CD14-positive monocyte (primary cell): ENCODE results near the gene NRK. TPM values are rescaled to one million over a fixed set of nuclear protein-coding genes. Genes with fewer than 3 reads are reported as not detected.
A peak's percentile ranks its signal among the peaks of the same experiment; 100 is the strongest.

Experiments used
- DNase-seq, 3 donors: peaks; one replicate each; pipeline ENCODE4 v3.0.0-alpha.2; 2011 to 2022
- H2AFZ ChIP-seq: 2 replicates; pipeline ENCODE4 v1.6.0; 2012; ENCODE audit warnings: mild to moderate bottlenecking, low read depth, low read length, inconsistent platforms; ENCODE audit not compliant: insufficient read depth, poor library complexity, severe bottlenecking
- H3K27ac ChIP-seq, 2 donors: 1 replicate in 1 of 2; 2 replicates in 1 of 2; pipeline ENCODE4 v1.5.1; 2012 to 2013; ENCODE audit warnings: low read length in 2 of 2, control low read depth in 1 of 2, inconsistent platforms in 1 of 2, low read depth in 1 of 2, mild to moderate bottlenecking in 1 of 2
- H3K27me3 ChIP-seq, 2 donors: one replicate each; pipeline versions ENCODE4 v1.6.0 to v1.6.1; 2011 to 2013; ENCODE audit warnings: low read length in 2 of 2; ENCODE audit not compliant: control insufficient read depth in 2 of 2, insufficient read depth in 2 of 2
- H3K36me3 ChIP-seq, 2 donors: replicated peaks in 1 of 2; 1 replicate in 1 of 2; 2 replicates in 1 of 2; pipeline versions ENCODE4 v1.5.1 to v1.6.1; 2012 to 2013; ENCODE audit warnings: low read length in 2 of 2, control low read depth in 1 of 2, inconsistent platforms in 1 of 2, mild to moderate bottlenecking in 1 of 2; ENCODE audit not compliant: insufficient read depth in 2 of 2, control insufficient read depth in 1 of 2
- H3K4me1 ChIP-seq, 2 donors: 1 replicate in 1 of 2; 2 replicates in 1 of 2; pipeline versions ENCODE4 v1.5.1 to v1.6.1; 2012 to 2013; ENCODE audit warnings: low read length in 2 of 2, control low read depth in 1 of 2, inconsistent platforms in 1 of 2, mild to moderate bottlenecking in 1 of 2, moderate library complexity in 1 of 2; ENCODE audit not compliant: insufficient read depth in 2 of 2, control insufficient read depth in 1 of 2
- H3K4me2 ChIP-seq: replicated peaks from 2 replicates; pipeline ENCODE3; 2012; ENCODE audit warnings: low read length, moderate library complexity, mild to moderate bottlenecking; ENCODE audit not compliant: poor library complexity, severe bottlenecking; ENCODE audit errors: extremely low read depth
- H3K4me3 ChIP-seq, 3 experiments: fragments of 200-600 bp in 1 of 3; sonication (generic) in 1 of 3; replicated peaks in 1 of 3; 1 replicate in 2 of 3; 2 replicates in 1 of 3; pipeline ENCODE4 v1.5.1; 2011 to 2013; ENCODE audit warnings: low read length in 3 of 3, mild to moderate bottlenecking in 3 of 3, control low read depth in 2 of 3, low read depth in 2 of 3, inconsistent platforms in 1 of 3, moderate library complexity in 1 of 3
- H3K79me2 ChIP-seq: 2 replicates; pipeline ENCODE4 v1.6.0; 2012; ENCODE audit warnings: mild to moderate bottlenecking, control low read depth, inconsistent platforms, low read length, moderate library complexity; ENCODE audit not compliant: insufficient read depth
- H3K9ac ChIP-seq: 2 replicates; pipeline ENCODE4 v1.6.0; 2017; ENCODE audit warnings: low read length, mild to moderate bottlenecking; ENCODE audit not compliant: insufficient read depth, poor library complexity, severe bottlenecking
- H3K9me3 ChIP-seq, 2 donors: replicated peaks in 1 of 2; 1 replicate in 1 of 2; 2 replicates in 1 of 2; pipeline versions ENCODE4 v1.5.1 to v1.6.1; 2012 to 2013; ENCODE audit warnings: low read length in 2 of 2, control low read depth in 1 of 2; ENCODE audit not compliant: control insufficient read depth in 1 of 2, insufficient read depth in 1 of 2
- H4K20me1 ChIP-seq: 2 replicates; pipeline ENCODE4 v1.6.0; 2012; ENCODE audit warnings: mild to moderate bottlenecking, low read length, control low read depth, moderate library complexity; ENCODE audit not compliant: insufficient read depth
- H3K27ac Mint-ChIP-seq, 7 donors: one replicate each; pipeline ENCODE4 v1.8.0; 2020; ENCODE audit warnings: mild to moderate bottlenecking in 7 of 7, mixed read lengths in 7 of 7, moderate library complexity in 6 of 7, inconsistent platforms in 2 of 7
- H3K27me3 Mint-ChIP-seq, 3 donors: one replicate each; pipeline ENCODE4 v1.8.0; 2021 to 2022; ENCODE audit warnings: low read depth in 3 of 3, mild to moderate bottlenecking in 3 of 3, mixed read lengths in 3 of 3, moderate library complexity in 3 of 3, inconsistent platforms in 1 of 3
- H3K36me3 Mint-ChIP-seq, 2 donors: one replicate each; pipeline ENCODE4 v1.8.0; 2020; ENCODE audit warnings: mixed read lengths in 2 of 2, inconsistent platforms in 1 of 2, mild to moderate bottlenecking in 1 of 2
- H3K4me1 Mint-ChIP-seq: one replicate; pipeline ENCODE4 v1.8.0; 2020; ENCODE audit warnings: mild to moderate bottlenecking, mixed read lengths
- H3K4me3 Mint-ChIP-seq, 2 donors: one replicate each; pipeline ENCODE4 v1.8.0; 2020; ENCODE audit warnings: mild to moderate bottlenecking in 2 of 2, mixed read lengths in 2 of 2, moderate library complexity in 1 of 2
- H3K9me3 Mint-ChIP-seq, 7 donors: one replicate each; pipeline ENCODE4 v1.8.0; 2020 to 2022; ENCODE audit warnings: mixed read lengths in 7 of 7, mild to moderate bottlenecking in 6 of 7, moderate library complexity in 6 of 7, inconsistent platforms in 2 of 7
- WGBS: methylation state at CpG from one replicate; pipeline ENCODE4 v1.1.5; 2013; ENCODE audit warnings: missing lambda C conversion rate; ENCODE audit not compliant: insufficient coverage; 5-methylcytosine and 5-hydroxymethylcytosine counted together
- intact Hi-C, 2 donors: fragments of 100-400 bp; cut with micrococcal nuclease; formaldehyde crosslinking; loops; one replicate each; pipeline versions ENCODE4 v1.15.0 to v1.15.1; 2023
- polyA plus RNA-seq, 3 donors: library from polyadenylated mRNA; depleted of rRNA in 1 of 3; unstranded in 2 of 3; stranded (reverse) in 1 of 3; fragments of 300-500 nt in 2 of 3; fragments of >200 nt in 1 of 3; fragmentation: Illumina TruSeq in 2 of 3; gene quantifications; 1 replicate in 2 of 3; 2 replicates in 1 of 3; pipeline ENCODE4 v1.2.3, GENCODE V29; 2012 to 2021
- TF ChIP-seq, protein P1 (sequence below): fragments of 200-600 bp; IDR thresholded peaks from one replicate; pipeline ENCODE4 v1.8.0; 2022; ENCODE audit warnings: antibody characterized with exemption, mild to moderate bottlenecking

Gene NRK
- polyA plus RNA-seq, 3 donors = not detected

DNA sequence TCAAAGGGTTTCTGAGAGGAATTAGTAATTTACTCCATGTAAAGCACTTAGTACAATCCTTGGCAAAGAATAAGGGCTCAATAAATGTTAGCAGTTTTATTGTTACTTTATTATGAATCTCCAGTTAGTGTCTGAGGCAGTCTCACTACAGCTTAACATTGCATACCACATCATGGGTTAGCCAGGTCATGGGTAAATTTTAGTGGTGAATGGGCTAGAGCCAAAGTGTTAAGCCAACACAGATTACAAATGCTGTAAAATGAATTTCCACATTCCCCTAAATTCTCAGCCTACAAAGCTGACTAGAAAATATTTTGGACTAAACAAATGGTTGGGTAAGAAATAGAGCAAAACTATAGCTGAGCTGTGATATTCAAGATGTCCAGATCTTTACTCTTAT, 72.4 kb downstream of the NRK start:
- intact Hi-C loops = no loop called here

DNA sequence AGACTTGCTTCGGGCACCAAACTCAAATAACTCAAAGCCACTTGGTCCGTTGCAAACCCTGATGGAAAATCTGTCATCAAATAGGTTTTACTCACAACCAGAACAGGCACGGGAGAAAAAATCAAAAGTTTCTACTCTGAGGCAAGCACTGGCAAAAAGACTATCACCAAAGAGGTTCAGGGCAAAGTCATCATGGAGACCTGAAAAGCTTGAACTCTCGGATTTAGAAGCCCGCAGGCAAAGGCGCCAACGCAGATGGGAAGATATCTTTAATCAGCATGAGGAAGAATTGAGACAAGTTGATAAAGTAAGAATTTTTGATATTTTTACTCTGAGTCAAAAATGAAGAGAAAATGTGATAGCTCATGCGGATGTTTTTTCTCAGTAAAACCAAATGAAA, 87.2 kb downstream of the NRK start:
- Mint-ChIP-seq H3K27me3 (peaks cover 0 to 2% (median 0%) of the 10 kb centered on the region in 3 donors), H3K9me3 (peaks cover 0 to 3% (median 0%) of the 10 kb centered on the region in 7 donors), H3K27ac (peak overlapping the region in 1 of 7 donors; percentile 18), H3K4me1 (no peaks in the 10 kb centered on the region), H3K4me3 (no peak overlapping the region), H3K36me3 (no peaks in the 10 kb centered on the region)
- no peaks in the 10 kb centered on the region for H3K36me3 ChIP-seq
- no peak overlapping the region for H3K27ac ChIP-seq
- no peaks in the 10 kb centered on the region for H3K9me3 ChIP-seq
- no peaks in the 10 kb centered on the region for H4K20me1 ChIP-seq
- H3K9ac ChIP-seq = no peak overlapping the region
- H3K79me2 ChIP-seq = no peaks in the 10 kb centered on the region
- H3K4me3 ChIP-seq = no peak overlapping the region
- H3K4me1 ChIP-seq = no peaks in the 10 kb centered on the region
- no peaks in the 10 kb centered on the region for H3K27me3 ChIP-seq
- DNase-seq = no peak
- H2AFZ ChIP-seq = no peak overlapping the region
- TF ChIP-seq, protein P1, sequence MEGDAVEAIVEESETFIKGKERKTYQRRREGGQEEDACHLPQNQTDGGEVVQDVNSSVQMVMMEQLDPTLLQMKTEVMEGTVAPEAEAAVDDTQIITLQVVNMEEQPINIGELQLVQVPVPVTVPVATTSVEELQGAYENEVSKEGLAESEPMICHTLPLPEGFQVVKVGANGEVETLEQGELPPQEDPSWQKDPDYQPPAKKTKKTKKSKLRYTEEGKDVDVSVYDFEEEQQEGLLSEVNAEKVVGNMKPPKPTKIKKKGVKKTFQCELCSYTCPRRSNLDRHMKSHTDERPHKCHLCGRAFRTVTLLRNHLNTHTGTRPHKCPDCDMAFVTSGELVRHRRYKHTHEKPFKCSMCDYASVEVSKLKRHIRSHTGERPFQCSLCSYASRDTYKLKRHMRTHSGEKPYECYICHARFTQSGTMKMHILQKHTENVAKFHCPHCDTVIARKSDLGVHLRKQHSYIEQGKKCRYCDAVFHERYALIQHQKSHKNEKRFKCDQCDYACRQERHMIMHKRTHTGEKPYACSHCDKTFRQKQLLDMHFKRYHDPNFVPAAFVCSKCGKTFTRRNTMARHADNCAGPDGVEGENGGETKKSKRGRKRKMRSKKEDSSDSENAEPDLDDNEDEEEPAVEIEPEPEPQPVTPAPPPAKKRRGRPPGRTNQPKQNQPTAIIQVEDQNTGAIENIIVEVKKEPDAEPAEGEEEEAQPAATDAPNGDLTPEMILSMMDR = no peak
- no peak overlapping the region for H3K4me2 ChIP-seq
- intact Hi-C loops = no loop called here
- 100% methylated on average over 1 of the region's 8 CpGs for WGBS

More for the DNA sequence above, 72.4 kb downstream of the NRK start:
- H3K4me1 Mint-ChIP-seq = no peaks in the 10 kb centered on the region
- TF ChIP-seq, protein P1 = no peak
- no peak overlapping the region for H3K4me3 Mint-ChIP-seq
- H3K27ac Mint-ChIP-seq = no peak overlapping the region
- H3K27me3 Mint-ChIP-seq = peaks cover 0 to 3% (median 0%) of the 10 kb centered on the region in 3 donors
- Histone ChIP-seq H3K36me3 (no peaks in the 10 kb centered on the region), H3K79me2 (no peaks in the 10 kb centered on the region), H3K9me3 (no peaks in the 10 kb centered on the region), H3K4me3 (no peak overlapping the region), H3K27me3 (no peaks in the 10 kb centered on the region), H3K4me2 (no peak overlapping the region), H4K20me1 (no peaks in the 10 kb centered on the region), H3K9ac (no peak overlapping the region), H2AFZ (no peak overlapping the region), H3K27ac (no peak overlapping the region), H3K4me1 (no peaks in the 10 kb centered on the region)
- no peak for DNase-seq
- no peaks in the 10 kb centered on the region for H3K9me3 Mint-ChIP-seq
- H3K36me3 Mint-ChIP-seq = no peaks in the 10 kb centered on the region
